ENCODE measurements around the gene APOBEC3G.
"Not testable (repeated sequence)": the region's sequence is repeated elsewhere in the genome, so short reads cannot be mapped to it uniquely, and the experiment has no call there.

The APOBEC3G gene

DNA sequence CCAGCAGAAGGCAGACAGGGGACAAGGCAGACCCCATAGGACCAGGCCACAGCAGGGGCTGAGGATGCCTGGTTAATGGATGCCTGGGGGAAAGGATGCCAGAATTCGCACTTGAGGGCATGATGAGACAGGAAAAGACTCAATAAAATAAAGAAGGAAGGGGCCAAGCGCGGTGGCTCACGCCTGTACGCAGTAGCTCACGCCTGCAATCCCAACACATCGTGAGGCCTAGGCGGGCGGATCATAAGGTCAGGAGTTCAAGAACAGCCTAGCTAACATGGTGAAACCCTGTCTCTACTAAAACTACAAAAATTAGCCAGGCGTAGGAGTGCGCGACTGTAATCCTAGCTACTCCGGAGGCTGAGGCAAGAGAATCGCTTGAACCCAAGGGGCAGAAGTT lies 46.4 kb upstream of the APOBEC3G start:
- Histone ChIP-seq H3K36me3 (ENCODE audit: insufficient read depth, low read length) (no peaks in the 10 kb centered on the region), H3K27me3 (ENCODE audit: insufficient read depth, low read length, poor library complexity) (no peaks in the 10 kb centered on the region), H3K27ac (ENCODE audit: low read length) (no peak overlapping the region), H3K79me2 (ENCODE audit: insufficient read depth, low read length) (no peaks in the 10 kb centered on the region), H3K4me1 (ENCODE audit: insufficient read depth, low read length) (no peaks in the 10 kb centered on the region), H3K9me3 (ENCODE audit: insufficient read depth, low read length, severe bottlenecking) (no peaks in the 10 kb centered on the region), H3K4me2 (ENCODE audit: insufficient read depth, low read length) (no peak overlapping the region), H3K4me3 (ENCODE audit: low read depth in 1 of 2, low read length in 2 of 2) (no peak overlapping the region), H4K20me1 (ENCODE audit: insufficient read depth, low read length) (no peaks in the 10 kb centered on the region), H3K9ac (ENCODE audit: low read depth, low read length) (no peak overlapping the region), H2AFZ (ENCODE audit: low read depth, low read length) (no peak overlapping the region)
- ATAC-seq (ENCODE audit: insufficient read depth, low read depth) (no peak), DNase-seq (no peak)
- TF ChIP-seq EZH2 (IDR thresholded peaks at IDR 0.05; ENCODE audit: borderline replicate concordance, low read depth, low read length, severe bottlenecking) (no peak), CTCF (IDR thresholded peaks at IDR 0.05; ENCODE audit: borderline replicate concordance, extremely low read depth, low read length, poor library complexity, severe bottlenecking) (no peak)

- H3K79me2 ChIP-seq (ENCODE audit: insufficient read depth, low read length); DNase-seq; H3K27ac ChIP-seq (ENCODE audit: low read length); H3K4me2 ChIP-seq (ENCODE audit: insufficient read depth, low read length); ATAC-seq (ENCODE audit: insufficient read depth, low read depth); H4K20me1 ChIP-seq (ENCODE audit: insufficient read depth, low read length); H3K27me3 ChIP-seq (ENCODE audit: insufficient read depth, low read length, poor library complexity); H2AFZ ChIP-seq (ENCODE audit: low read depth, low read length); H3K9ac ChIP-seq (ENCODE audit: low read depth, low read length); H3K9me3 ChIP-seq (ENCODE audit: insufficient read depth, low read length, severe bottlenecking); H3K4me1 ChIP-seq (ENCODE audit: insufficient read depth, low read length); H3K4me3 ChIP-seq (ENCODE audit: low read depth in 1 of 2, low read length in 2 of 2); H3K36me3 ChIP-seq (ENCODE audit: insufficient read depth, low read length): not testable (repeated sequence)
These were observed 45.4 kb upstream of the APOBEC3G start for GRCh38 chr22:39031434-39032295.

DNA sequence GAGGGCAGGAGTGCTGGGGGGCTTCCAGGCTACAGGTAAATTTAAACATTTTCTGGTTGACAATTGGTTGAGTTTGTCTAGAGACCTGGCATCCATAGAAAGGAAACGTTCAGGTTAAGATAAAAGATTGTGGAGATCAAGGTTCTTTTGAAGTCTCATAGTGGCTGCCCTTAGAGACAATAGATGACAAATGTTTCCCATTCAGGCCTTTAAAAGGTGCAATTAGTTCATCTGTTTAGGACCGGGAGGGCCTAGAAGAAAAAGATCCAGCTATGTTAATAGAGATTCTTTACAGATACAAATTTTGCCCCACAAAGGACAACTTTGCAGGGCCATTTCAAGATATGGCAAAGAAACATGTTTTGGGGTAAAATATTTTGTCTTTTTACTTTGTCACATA lies 40.0 kb upstream of the APOBEC3G start:
- not testable (repeated sequence) for H4K20me1 ChIP-seq (ENCODE audit: insufficient read depth, low read length); H3K27me3 ChIP-seq (ENCODE audit: insufficient read depth, low read length, poor library complexity); H3K27ac ChIP-seq (ENCODE audit: low read length); DNase-seq; H3K9ac ChIP-seq (ENCODE audit: low read depth, low read length); H3K9me3 ChIP-seq (ENCODE audit: insufficient read depth, low read length, severe bottlenecking); H3K4me2 ChIP-seq (ENCODE audit: insufficient read depth, low read length); H3K4me3 ChIP-seq (ENCODE audit: low read depth in 1 of 2, low read length in 2 of 2); H2AFZ ChIP-seq (ENCODE audit: low read depth, low read length); ATAC-seq (ENCODE audit: insufficient read depth, low read depth); H3K36me3 ChIP-seq (ENCODE audit: insufficient read depth, low read length); H3K79me2 ChIP-seq (ENCODE audit: insufficient read depth, low read length)
- H3K4me1 ChIP-seq (ENCODE audit: insufficient read depth, low read length): peaks cover 20% of the 10 kb centered on the region

GRCh38 chr22:39039306-39040126 lies 37.6 kb upstream of the APOBEC3G start:
- peak overlapping the region in 1 of 2 experiments; percentile 71; a peak in 2 of 4 replicates for H3K4me3 ChIP-seq (ENCODE audit: low read depth in 1 of 2, low read length in 2 of 2)
- no peaks in the 10 kb centered on the region; the same call in 1 of the 2 replicates for H3K36me3 ChIP-seq (ENCODE audit: insufficient read depth, low read length)
- H3K4me1 ChIP-seq (ENCODE audit: insufficient read depth, low read length): peaks cover 21% of the 10 kb centered on the region
- H3K4me2 ChIP-seq (ENCODE audit: insufficient read depth, low read length): peak overlapping the region; percentile 94
- peaks cover 7% of the 10 kb centered on the region; the same call in 1 of the 2 replicates for H3K79me2 ChIP-seq (ENCODE audit: insufficient read depth, low read length)
- no peaks in the 10 kb centered on the region for H3K9me3 ChIP-seq (ENCODE audit: insufficient read depth, low read length, severe bottlenecking)
- no peak for DNase-seq
- H2AFZ ChIP-seq (ENCODE audit: low read depth, low read length): 0 out of 2 replicates have a peak overlapping the region, but pooled peaks have one; percentile 67
- peak overlapping the region; percentile 70; the same call in 1 of the 2 replicates for H3K9ac ChIP-seq (ENCODE audit: low read depth, low read length)
- H3K27ac ChIP-seq (ENCODE audit: low read length): 0 out of 2 replicates have a peak overlapping the region, but pooled peaks have one; percentile 54
- TF ChIP-seq EZH2 (IDR thresholded peaks at IDR 0.05; ENCODE audit: borderline replicate concordance, low read depth, low read length, severe bottlenecking) (no peak), CTCF (IDR thresholded peaks at IDR 0.05; ENCODE audit: borderline replicate concordance, extremely low read depth, low read length, poor library complexity, severe bottlenecking) (no peak)
- H4K20me1 ChIP-seq (ENCODE audit: insufficient read depth, low read length): no peaks in the 10 kb centered on the region
- ATAC-seq (ENCODE audit: insufficient read depth, low read depth): no peak
- H3K27me3 ChIP-seq (ENCODE audit: insufficient read depth, low read length, poor library complexity): no peaks in the 10 kb centered on the region

GRCh38 chr22:39040155-39040537 lies 36.9 kb upstream of the APOBEC3G start:
- peak overlapping the region; percentile 67 for H2AFZ ChIP-seq (ENCODE audit: low read depth, low read length)
- H3K4me3 ChIP-seq (ENCODE audit: low read depth in 1 of 2, low read length in 2 of 2): peak overlapping the region in 1 of 2 experiments; percentile 71; a peak in 2 of 4 replicates
- not testable (repeated sequence) for H3K79me2 ChIP-seq (ENCODE audit: insufficient read depth, low read length)

More at GRCh38 chr22:39040155-39040537, 36.9 kb upstream of the APOBEC3G start:
- H3K27ac ChIP-seq (ENCODE audit: low read length): peak overlapping the region; percentile 54; the same call in 1 of the 2 replicates
- not testable (repeated sequence) for H3K9me3 ChIP-seq (ENCODE audit: insufficient read depth, low read length, severe bottlenecking); ATAC-seq (ENCODE audit: insufficient read depth, low read depth); H3K36me3 ChIP-seq (ENCODE audit: insufficient read depth, low read length); DNase-seq; H4K20me1 ChIP-seq (ENCODE audit: insufficient read depth, low read length); H3K27me3 ChIP-seq (ENCODE audit: insufficient read depth, low read length, poor library complexity)
- H3K4me2 ChIP-seq (ENCODE audit: insufficient read depth, low read length): peak overlapping the region; percentile 94
- H3K4me1 ChIP-seq (ENCODE audit: insufficient read depth, low read length): peaks cover 21% of the 10 kb centered on the region
- H3K9ac ChIP-seq (ENCODE audit: low read depth, low read length): peak overlapping the region; percentile 70
